ENCODE results near the gene SHROOM2. TPM values are rescaled to one million over a fixed set of nuclear protein-coding genes. Genes with fewer than 3 reads are reported as not detected.

The SHROOM2 gene, protein sequence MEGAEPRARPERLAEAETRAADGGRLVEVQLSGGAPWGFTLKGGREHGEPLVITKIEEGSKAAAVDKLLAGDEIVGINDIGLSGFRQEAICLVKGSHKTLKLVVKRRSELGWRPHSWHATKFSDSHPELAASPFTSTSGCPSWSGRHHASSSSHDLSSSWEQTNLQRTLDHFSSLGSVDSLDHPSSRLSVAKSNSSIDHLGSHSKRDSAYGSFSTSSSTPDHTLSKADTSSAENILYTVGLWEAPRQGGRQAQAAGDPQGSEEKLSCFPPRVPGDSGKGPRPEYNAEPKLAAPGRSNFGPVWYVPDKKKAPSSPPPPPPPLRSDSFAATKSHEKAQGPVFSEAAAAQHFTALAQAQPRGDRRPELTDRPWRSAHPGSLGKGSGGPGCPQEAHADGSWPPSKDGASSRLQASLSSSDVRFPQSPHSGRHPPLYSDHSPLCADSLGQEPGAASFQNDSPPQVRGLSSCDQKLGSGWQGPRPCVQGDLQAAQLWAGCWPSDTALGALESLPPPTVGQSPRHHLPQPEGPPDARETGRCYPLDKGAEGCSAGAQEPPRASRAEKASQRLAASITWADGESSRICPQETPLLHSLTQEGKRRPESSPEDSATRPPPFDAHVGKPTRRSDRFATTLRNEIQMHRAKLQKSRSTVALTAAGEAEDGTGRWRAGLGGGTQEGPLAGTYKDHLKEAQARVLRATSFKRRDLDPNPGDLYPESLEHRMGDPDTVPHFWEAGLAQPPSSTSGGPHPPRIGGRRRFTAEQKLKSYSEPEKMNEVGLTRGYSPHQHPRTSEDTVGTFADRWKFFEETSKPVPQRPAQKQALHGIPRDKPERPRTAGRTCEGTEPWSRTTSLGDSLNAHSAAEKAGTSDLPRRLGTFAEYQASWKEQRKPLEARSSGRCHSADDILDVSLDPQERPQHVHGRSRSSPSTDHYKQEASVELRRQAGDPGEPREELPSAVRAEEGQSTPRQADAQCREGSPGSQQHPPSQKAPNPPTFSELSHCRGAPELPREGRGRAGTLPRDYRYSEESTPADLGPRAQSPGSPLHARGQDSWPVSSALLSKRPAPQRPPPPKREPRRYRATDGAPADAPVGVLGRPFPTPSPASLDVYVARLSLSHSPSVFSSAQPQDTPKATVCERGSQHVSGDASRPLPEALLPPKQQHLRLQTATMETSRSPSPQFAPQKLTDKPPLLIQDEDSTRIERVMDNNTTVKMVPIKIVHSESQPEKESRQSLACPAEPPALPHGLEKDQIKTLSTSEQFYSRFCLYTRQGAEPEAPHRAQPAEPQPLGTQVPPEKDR (N-terminal part only)
- total RNA-seq (1 to 10 TPM; 2.1 to 2.5 TPM), polyA plus RNA-seq (under 1 TPM; 0.28 to 0.38 TPM)
- long read RNA-seq, donor 1, partial matches to known transcripts, result 1 of 5 reads
- long read RNA-seq, donor 1, other reads (novel, unspliced or antisense), result 4 of 5 reads
- long read RNA-seq, donor 2, partial matches to known transcripts, result 0 of 2 reads
- long read RNA-seq, donor 2, other reads (novel, unspliced or antisense), result 2 of 2 reads

DNA sequence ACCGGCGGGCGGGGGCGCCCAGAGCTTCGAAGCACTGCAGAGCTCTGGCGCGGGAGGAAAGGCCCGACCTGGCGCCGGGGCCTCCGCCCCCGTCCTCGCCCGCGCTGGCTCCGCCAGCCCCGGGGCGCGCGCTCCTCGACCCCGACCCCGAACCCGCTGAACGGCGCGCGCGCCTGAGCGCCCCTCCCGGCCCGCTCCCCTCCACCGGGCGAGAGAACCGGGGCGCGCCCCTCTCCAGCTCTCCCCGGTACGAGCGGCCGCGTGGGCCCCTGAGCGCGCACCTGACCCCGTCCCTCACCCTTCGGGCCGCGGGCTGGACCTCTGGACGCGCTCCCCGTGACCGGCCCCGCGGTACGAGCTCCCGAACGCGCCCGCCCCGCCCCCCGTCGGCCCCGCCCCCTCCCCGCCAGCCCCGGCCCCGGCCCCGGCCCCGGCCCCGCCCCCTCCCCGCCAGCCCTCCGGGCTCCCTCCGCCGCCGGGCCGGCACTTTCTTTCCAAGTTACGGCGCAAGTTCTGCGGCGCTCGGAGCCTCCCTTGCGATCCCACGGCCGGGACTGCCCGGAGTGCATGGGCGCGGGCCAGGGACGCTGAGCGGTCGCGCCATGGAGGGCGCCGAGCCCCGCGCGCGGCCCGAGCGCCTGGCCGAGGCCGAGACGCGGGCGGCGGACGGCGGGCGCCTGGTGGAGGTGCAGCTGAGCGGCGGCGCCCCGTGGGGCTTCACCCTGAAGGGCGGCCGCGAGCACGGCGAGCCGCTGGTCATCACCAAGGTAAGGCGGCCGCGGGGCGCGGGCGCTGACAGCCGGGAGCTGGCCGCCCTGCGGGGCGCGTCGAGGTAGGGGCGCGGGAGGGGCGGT lies at the start of gene SHROOM2:
Gene SHROOM2 (plus strand): TSS at position 486 of the 854 bp plus-strand sequence. CDS start 117 bp downstream, at position 603.
- Histone ChIP-seq H3K4me1 (ENCODE audit: control insufficient read depth in 1 of 2, insufficient read depth in 2 of 2, low read length in 2 of 2) (no peaks in the 10 kb centered on the region), H3K4me3 (ENCODE audit: low read length in 2 of 2) (peak within 1 kb of the TSS; percentile 52 to 63), H3K9me3 (ENCODE audit: control insufficient read depth, low read length) (no peaks in the 10 kb centered on the region), H3K36me3 (ENCODE audit: control insufficient read depth in 1 of 2, insufficient read depth in 2 of 2, low read length in 1 of 2) (no peaks in the 10 kb centered on the region), H3K27ac (ENCODE audit: low read depth in 1 of 2, low read length in 2 of 2) (no peak within 1 kb of the TSS), H3K27me3 (ENCODE audit: control insufficient read depth in 1 of 2, insufficient read depth in 2 of 2, low read length in 1 of 2) (no peaks in the 10 kb centered on the region)
- intact Hi-C loops (cut with DNase I), result no loop called here
- DNase-seq (no peak), ATAC-seq (ENCODE audit: low FRiP score) (no peak)
- 0 to 8% methylated on average over 32 to 132 of the region's 132 CpGs for WGBS, 2 donors

DNA sequence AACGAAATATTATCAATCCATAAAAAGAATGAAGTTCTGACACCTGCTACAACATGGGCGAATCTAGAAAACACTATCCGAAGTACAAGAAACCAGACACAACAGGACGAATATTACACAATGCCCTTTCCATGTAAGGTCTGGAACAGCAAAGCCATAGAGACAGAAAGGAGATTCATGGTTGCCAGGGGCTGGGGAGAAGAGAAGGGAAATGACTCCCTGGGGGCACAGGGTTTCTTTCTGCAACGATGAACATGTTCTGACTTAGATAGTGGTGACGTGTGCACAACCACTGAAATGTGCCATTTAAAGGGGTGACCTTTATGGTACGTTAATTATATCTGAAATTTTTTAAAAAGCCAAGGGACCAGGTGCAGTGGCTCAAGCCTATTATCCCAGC lies 48.9 kb upstream of the SHROOM2 start:
- Histone ChIP-seq H3K27ac (ENCODE audit: low read depth in 1 of 2, low read length in 2 of 2) (no peak overlapping the region), H3K36me3 (ENCODE audit: control insufficient read depth in 1 of 2, insufficient read depth in 2 of 2, low read length in 1 of 2) (no peaks in the 10 kb centered on the region), H3K9me3 (ENCODE audit: control insufficient read depth, low read length) (no peaks in the 10 kb centered on the region), H3K27me3 (ENCODE audit: control insufficient read depth in 1 of 2, insufficient read depth in 2 of 2, low read length in 1 of 2) (no peaks in the 10 kb centered on the region), H3K4me1 (ENCODE audit: control insufficient read depth in 1 of 2, insufficient read depth in 2 of 2, low read length in 2 of 2) (no peaks in the 10 kb centered on the region), H3K4me3 (ENCODE audit: low read length in 2 of 2) (no peak overlapping the region)
- DNase-seq (no peak), ATAC-seq (ENCODE audit: low FRiP score) (no peak)
- intact Hi-C loops (cut with DNase I), result no loop called here
- 78 to 79% methylated on average over 7 of the region's 7 CpGs for WGBS, 2 donors

DNA sequence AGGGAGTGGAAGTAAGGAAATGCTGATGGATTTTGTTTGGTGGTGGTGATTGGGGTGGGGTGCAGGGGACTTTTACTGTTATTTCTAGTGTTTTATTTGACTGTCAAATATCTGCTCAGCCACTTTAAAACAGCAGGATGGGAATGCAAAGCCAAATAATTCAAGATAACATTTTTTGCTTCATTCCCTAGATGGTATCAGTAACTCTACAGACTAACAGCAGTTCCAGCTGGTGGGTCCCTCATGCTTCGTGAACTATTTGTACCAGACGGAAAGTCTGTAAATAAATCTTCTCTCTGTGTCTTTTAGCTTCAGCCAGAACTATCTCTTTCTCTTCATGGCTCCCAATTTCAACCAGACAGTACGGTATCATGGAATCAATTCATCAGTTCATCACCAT lies 48.1 kb upstream of the SHROOM2 start:
- Histone ChIP-seq H3K27me3 (ENCODE audit: control insufficient read depth in 1 of 2, insufficient read depth in 2 of 2, low read length in 1 of 2) (no peaks in the 10 kb centered on the region), H3K4me1 (ENCODE audit: control insufficient read depth in 1 of 2, insufficient read depth in 2 of 2, low read length in 2 of 2) (no peaks in the 10 kb centered on the region), H3K4me3 (ENCODE audit: low read length in 2 of 2) (no peak overlapping the region), H3K27ac (ENCODE audit: low read depth in 1 of 2, low read length in 2 of 2) (no peak overlapping the region), H3K36me3 (ENCODE audit: control insufficient read depth in 1 of 2, insufficient read depth in 2 of 2, low read length in 1 of 2) (no peaks in the 10 kb centered on the region), H3K9me3 (ENCODE audit: control insufficient read depth, low read length) (no peaks in the 10 kb centered on the region)
- intact Hi-C loops (cut with DNase I), result no loop called here
- DNase-seq (no peak), ATAC-seq (ENCODE audit: low FRiP score) (no peak)
- WGBS, 2 donors, result 40 to 49% methylated on average over 3 of the region's 3 CpGs

DNA sequence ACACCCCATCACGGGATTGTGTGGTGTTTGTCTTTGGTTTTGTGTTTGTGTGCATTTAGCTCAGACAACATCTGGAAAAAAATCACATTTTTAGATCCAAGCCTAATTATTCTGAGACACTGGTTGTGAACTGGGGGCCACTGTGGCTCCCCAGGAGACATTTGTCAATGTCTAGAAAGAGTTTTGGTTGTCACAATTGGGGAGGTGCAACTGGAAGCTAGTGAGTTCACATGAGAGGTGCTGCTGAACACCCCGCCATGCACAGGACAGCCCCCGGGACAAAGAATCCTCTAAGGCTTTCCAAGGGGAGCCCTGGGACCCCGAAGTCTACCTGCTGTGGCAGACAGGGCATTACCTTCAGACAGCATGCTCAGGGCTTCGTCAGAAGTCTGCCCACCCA lies 47.1 kb upstream of the SHROOM2 start:
- Histone ChIP-seq H3K27me3 (ENCODE audit: control insufficient read depth in 1 of 2, insufficient read depth in 2 of 2, low read length in 1 of 2) (no peaks in the 10 kb centered on the region), H3K27ac (ENCODE audit: low read depth in 1 of 2, low read length in 2 of 2) (no peak overlapping the region), H3K9me3 (ENCODE audit: control insufficient read depth, low read length) (no peaks in the 10 kb centered on the region), H3K4me3 (ENCODE audit: low read length in 2 of 2) (no peak overlapping the region), H3K36me3 (ENCODE audit: control insufficient read depth in 1 of 2, insufficient read depth in 2 of 2, low read length in 1 of 2) (no peaks in the 10 kb centered on the region), H3K4me1 (ENCODE audit: control insufficient read depth in 1 of 2, insufficient read depth in 2 of 2, low read length in 2 of 2) (no peaks in the 10 kb centered on the region)
- intact Hi-C loops (cut with DNase I), result no loop called here
- no peak for ATAC-seq (ENCODE audit: low FRiP score)
- WGBS, 2 donors, result 80 to 86% methylated on average over 5 of the region's 5 CpGs
- DNase-seq, result no peak

DNA sequence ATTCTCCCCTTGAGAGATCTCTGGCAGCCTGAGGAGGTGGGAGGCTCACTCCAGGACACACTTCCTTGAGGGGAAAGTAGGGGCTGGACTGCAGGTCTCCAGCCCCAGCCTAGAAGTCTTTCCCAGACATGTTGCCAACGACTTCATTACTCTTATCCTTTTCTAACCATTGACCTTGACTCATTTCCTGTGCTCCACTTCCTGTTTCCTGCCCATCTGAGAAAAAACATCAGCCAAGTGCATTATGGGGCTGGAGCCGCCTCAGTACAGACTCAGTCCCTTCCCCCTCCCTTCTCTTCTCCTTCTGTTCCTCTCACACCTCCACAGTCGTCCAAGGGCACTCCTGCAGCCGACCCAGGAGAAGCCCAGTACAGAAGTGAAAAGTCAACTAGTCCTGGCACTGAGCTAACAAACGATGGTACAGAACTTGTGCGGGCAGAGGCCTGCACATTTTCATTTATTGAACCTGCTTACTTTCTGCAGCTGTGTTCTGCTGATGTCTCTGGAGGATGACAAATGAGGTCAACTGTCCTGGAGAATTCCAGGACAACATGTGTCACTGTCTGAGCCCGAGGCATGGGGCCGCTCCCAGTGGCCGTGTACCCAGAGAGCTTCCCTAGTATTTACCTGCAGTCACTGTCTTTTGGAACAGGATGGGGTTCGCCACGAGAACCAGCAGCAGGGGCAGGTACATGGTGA lies 40.7 kb upstream of the SHROOM2 start:
- H3K27ac ChIP-seq (ENCODE audit: low read depth in 1 of 2, low read length in 2 of 2), result no peak overlapping the region
- H3K4me3 ChIP-seq (ENCODE audit: low read length in 2 of 2), result no peak overlapping the region
- WGBS, 2 donors, result 61 to 76% methylated on average over 11 of the region's 11 CpGs
- intact Hi-C loops (cut with DNase I), result no loop called here
- DNase-seq, result no peak
- no peak for ATAC-seq (ENCODE audit: low FRiP score)
- no peaks in the 10 kb centered on the region for H3K36me3 ChIP-seq (ENCODE audit: control insufficient read depth in 1 of 2, insufficient read depth in 2 of 2, low read length in 1 of 2)
- H3K27me3 ChIP-seq (ENCODE audit: control insufficient read depth in 1 of 2, insufficient read depth in 2 of 2, low read length in 1 of 2), result no peaks in the 10 kb centered on the region
- no peaks in the 10 kb centered on the region for H3K9me3 ChIP-seq (ENCODE audit: control insufficient read depth, low read length)
- H3K4me1 ChIP-seq (ENCODE audit: control insufficient read depth in 1 of 2, insufficient read depth in 2 of 2, low read length in 2 of 2), result no peaks in the 10 kb centered on the region

DNA sequence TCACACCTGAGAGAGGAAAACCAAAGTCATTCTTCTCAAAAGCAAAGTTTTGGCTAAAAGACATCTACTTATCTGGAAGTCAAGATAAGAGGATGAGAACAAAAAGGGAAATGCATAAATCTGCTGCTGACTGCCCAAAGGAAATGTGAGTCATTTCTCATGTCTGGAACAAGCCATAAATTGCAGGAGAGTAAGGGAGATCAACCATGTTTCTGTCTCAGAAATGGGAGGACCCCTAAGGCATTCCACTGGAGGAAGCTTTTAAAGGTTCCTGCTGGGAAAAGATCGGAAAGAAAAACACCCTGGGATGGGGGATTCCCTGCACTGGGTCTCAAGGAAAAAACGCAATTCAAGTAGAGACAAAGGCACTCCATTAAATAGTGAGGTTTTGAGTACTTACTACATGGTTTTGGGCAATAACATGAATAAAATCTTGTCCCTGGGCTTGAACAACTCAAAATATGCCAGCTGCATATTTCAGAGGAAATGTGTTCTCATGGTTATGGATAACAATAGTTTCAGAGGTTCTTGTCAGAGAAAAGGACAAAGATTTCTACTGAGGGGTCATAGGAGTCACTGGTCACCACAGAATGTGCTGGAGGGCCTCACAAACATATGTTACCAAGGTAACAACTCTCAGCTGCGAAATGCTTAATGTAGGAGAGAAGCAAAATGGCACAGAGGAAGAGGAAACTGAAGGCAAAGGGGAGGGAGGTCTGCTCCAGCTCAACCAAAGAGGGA lies 39.9 kb upstream of the SHROOM2 start:
- 52 to 53% methylated on average over 3 of the region's 3 CpGs for WGBS, 2 donors
- H3K27ac ChIP-seq (ENCODE audit: low read depth in 1 of 2, low read length in 2 of 2), result no peak overlapping the region

DNA sequence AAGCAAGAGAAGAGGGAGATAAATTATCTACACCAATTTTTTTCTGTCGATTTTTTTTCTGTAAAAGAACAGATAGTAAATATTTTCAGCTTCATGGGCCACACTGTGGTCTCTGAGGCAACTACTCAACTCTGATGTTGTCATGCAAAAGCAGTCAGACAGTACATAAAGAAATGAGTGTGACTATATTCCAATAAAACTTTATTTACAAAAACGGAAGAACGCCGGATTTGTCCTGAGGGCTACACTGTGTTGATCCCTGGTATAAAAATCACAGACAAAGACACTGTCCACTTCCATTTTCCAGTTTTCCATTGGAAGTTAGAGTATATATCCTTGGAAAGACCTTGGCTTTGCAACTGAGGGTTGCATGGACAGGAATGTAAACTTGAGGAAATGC lies 38.6 kb upstream of the SHROOM2 start:
- no peak for ATAC-seq (ENCODE audit: low FRiP score)
- no peak for DNase-seq
- H3K36me3 ChIP-seq (ENCODE audit: control insufficient read depth in 1 of 2, insufficient read depth in 2 of 2, low read length in 1 of 2), result no peaks in the 10 kb centered on the region
- WGBS, 2 donors, result 84 to 96% methylated on average over 4 of the region's 4 CpGs
- H3K9me3 ChIP-seq (ENCODE audit: control insufficient read depth, low read length), result no peaks in the 10 kb centered on the region
- no peak overlapping the region for H3K27ac ChIP-seq (ENCODE audit: low read depth in 1 of 2, low read length in 2 of 2)
- H3K4me3 ChIP-seq (ENCODE audit: low read length in 2 of 2), result no peak overlapping the region
- no peaks in the 10 kb centered on the region for H3K4me1 ChIP-seq (ENCODE audit: control insufficient read depth in 1 of 2, insufficient read depth in 2 of 2, low read length in 2 of 2)
- intact Hi-C loops (cut with DNase I), result no loop called here
- H3K27me3 ChIP-seq (ENCODE audit: control insufficient read depth in 1 of 2, insufficient read depth in 2 of 2, low read length in 1 of 2), result no peaks in the 10 kb centered on the region

More for the DNA sequence above, 39.9 kb upstream of the SHROOM2 start:
- no peaks in the 10 kb centered on the region for H3K36me3 ChIP-seq (ENCODE audit: control insufficient read depth in 1 of 2, insufficient read depth in 2 of 2, low read length in 1 of 2)
- H3K27me3 ChIP-seq (ENCODE audit: control insufficient read depth in 1 of 2, insufficient read depth in 2 of 2, low read length in 1 of 2), result no peaks in the 10 kb centered on the region
- no peaks in the 10 kb centered on the region for H3K4me1 ChIP-seq (ENCODE audit: control insufficient read depth in 1 of 2, insufficient read depth in 2 of 2, low read length in 2 of 2)
- no peaks in the 10 kb centered on the region for H3K9me3 ChIP-seq (ENCODE audit: control insufficient read depth, low read length)
- ATAC-seq (ENCODE audit: low FRiP score) (no peak), DNase-seq (no peak)
- intact Hi-C loops (cut with DNase I), result no loop called here
- no peak overlapping the region for H3K4me3 ChIP-seq (ENCODE audit: low read length in 2 of 2)
